ENCODE measurements around the gene FMNL2. TPM values are rescaled to one million over a fixed set of nuclear protein-coding genes. Genes with fewer than 3 reads are reported as not detected.

Gene FMNL2
- total RNA-seq, 4 donors from 2014 or later = 34.6 to 62.1 (median 51.3) TPM

GRCh38 chr2:152475982-152476381, 141.0 kb downstream of the FMNL2 start:
- TF ChIP-seq CTCF (IDR thresholded peaks at IDR 0.05) = no peak
- no peak for ATAC-seq (ENCODE audit: low FRiP score)
- DNase-seq (ENCODE audit: low spot score) = no peak

GRCh38 chr2:152477347-152478092, 142.5 kb downstream of the FMNL2 start:
- no peak for DNase-seq (ENCODE audit: low spot score)
- no peak for TF ChIP-seq CTCF (IDR thresholded peaks at IDR 0.05)
- no peak for ATAC-seq (ENCODE audit: low FRiP score)

GRCh38 chr2:152479282-152479681, 144.3 kb downstream of the FMNL2 start:
- ATAC-seq (ENCODE audit: low FRiP score) (no peak), DNase-seq (ENCODE audit: low spot score) (no peak)
- no peak for TF ChIP-seq CTCF (IDR thresholded peaks at IDR 0.05)

- ATAC-seq (ENCODE audit: low FRiP score) (no peak), DNase-seq (ENCODE audit: low spot score) (no peak)
- TF ChIP-seq CTCF (IDR thresholded peaks at IDR 0.05) = no peak
Measured at GRCh38 chr2:152480821-152481399, 145.9 kb downstream of the FMNL2 start.

GRCh38 chr2:152481881-152482583, 147.1 kb downstream of the FMNL2 start:
- DNase-seq (ENCODE audit: low spot score) (no peak), ATAC-seq (ENCODE audit: low FRiP score) (no peak)
- TF ChIP-seq CTCF (IDR thresholded peaks at IDR 0.05) = no peak

GRCh38 chr2:152483276-152484063, 148.5 kb downstream of the FMNL2 start:
- DNase-seq (ENCODE audit: low spot score) (no peak), ATAC-seq (ENCODE audit: low FRiP score) (no peak)
- no peak for TF ChIP-seq CTCF (IDR thresholded peaks at IDR 0.05)

All from omental fat pad (tissue), 4 donors.